Lower leg skin (tissue), 4 donors: ENCODE results near the gene NUDT8. TPM values are rescaled to one million over a fixed set of nuclear protein-coding genes. Genes with fewer than 3 reads are reported as not detected.

Experiments
- DNase-seq, 2 donors: peaks; one replicate each; pipeline ENCODE4 v3.0.0-alpha.2; 2019; ENCODE audit warnings: low spot score in 2 of 2
- H3K4me3 ChIP-seq: fragments of 200-600 bp; sonication (generic); 2 replicates; pipeline ENCODE4 v1.5.1; 2017; ENCODE audit warnings: mild to moderate bottlenecking, low read depth; ENCODE audit not compliant: poor library complexity, severe bottlenecking
- CTCF ChIP-seq, 3 donors: fragments of 450-650 bp; IDR thresholded peaks; one replicate each; pipeline ENCODE4 v1.5.1; 2016; ENCODE audit warnings: antibody characterized with exemption in 3 of 3, mild to moderate bottlenecking in 3 of 3, moderate library complexity in 2 of 3
- POLR2A ChIP-seq, 2 donors: fragments of 450-650 bp; IDR thresholded peaks; one replicate each; pipeline ENCODE4 v1.6.1; 2016 to 2017; ENCODE audit warnings: antibody characterized with exemption in 2 of 2, mild to moderate bottlenecking in 1 of 2, moderate library complexity in 1 of 2
- WGBS, 2 donors: methylation state at CpG; one replicate each; pipeline ENCODE4 v1.1.5; 2018; 5-methylcytosine and 5-hydroxymethylcytosine counted together
- intact Hi-C: fragments of 100-400 bp; cut with DNase I; formaldehyde crosslinking; loops from one replicate; pipeline ENCODE4 v1.15.0; 2023; ENCODE audit warnings: low total_unique reads
- total RNA-seq, 4 donors: library from RNA; depleted of rRNA; stranded (reverse); fragments of >200 nt; gene quantifications; one replicate each; pipeline ENCODE4 v1.1.0, GENCODE V29; 2016

The NUDT8 gene
- total RNA-seq, 4 donors from 2014 or later = 42.1 to 89.4 (median 55.1) TPM

- WGBS, 2 donors = 72 to 78% methylated on average over 7 to 11 of the region's 11 CpGs
- intact Hi-C loops = no loop called here
- TF ChIP-seq CTCF (IDR thresholded peaks at IDR 0.05) (no peak), POLR2A (IDR thresholded peaks at IDR 0.05) (no peak)
- DNase-seq = peak in 1 of 2 donors; percentile 74
- H3K4me3 ChIP-seq = no peak overlapping the region
Measured at GRCh38 chr11:67666303-67666645, 36.5 kb upstream of the NUDT8 start.

- no peak for TF ChIP-seq CTCF (IDR thresholded peaks at IDR 0.05)
- TF ChIP-seq POLR2A (IDR thresholded peaks at IDR 0.05) = no peak
- intact Hi-C loops = no loop called here
- DNase-seq = peak in 1 of 2 donors; percentile 82
- no peak overlapping the region for H3K4me3 ChIP-seq
- 75 to 77% methylated on average over 22 to 24 of the region's 24 CpGs for WGBS, 2 donors
Measured at GRCh38 chr11:67665541-67666302, 36.0 kb upstream of the NUDT8 start.

GRCh38 chr11:67664696-67665540 is 35.2 kb upstream of the NUDT8 start:
- 88 to 89% methylated on average over 31 of the region's 33 CpGs for WGBS, 2 donors
- intact Hi-C loops = no loop called here
- peak in 1 of 2 donors; percentile 67 for DNase-seq
- TF ChIP-seq CTCF (IDR thresholded peaks at IDR 0.05) (no peak), POLR2A (IDR thresholded peaks at IDR 0.05) (no peak)
- H3K4me3 ChIP-seq = no peak overlapping the region

GRCh38 chr11:67664213-67664585 is 34.5 kb upstream of the NUDT8 start:
- no peak for TF ChIP-seq POLR2A (IDR thresholded peaks at IDR 0.05)
- TF ChIP-seq CTCF (IDR thresholded peaks at IDR 0.05) = no peak
- H3K4me3 ChIP-seq = no peak overlapping the region
- DNase-seq = no peak
- WGBS, 2 donors = 91 to 93% methylated on average over 13 to 16 of the region's 16 CpGs
- intact Hi-C loops = no loop called here

GRCh38 chr11:67663532-67664212 is 33.9 kb upstream of the NUDT8 start:
- WGBS, 2 donors = 94 to 96% methylated on average over 21 of the region's 22 CpGs
- DNase-seq = peak in 1 of 2 donors; percentile 72
- TF ChIP-seq CTCF (IDR thresholded peaks at IDR 0.05) (no peak), POLR2A (IDR thresholded peaks at IDR 0.05) (no peak)
- no peak overlapping the region for H3K4me3 ChIP-seq
- intact Hi-C loops = no loop called here
